GM12874 (cell line): ENCODE results near the gene PAGE2.

Experiments
- CTCF ChIP-seq: IDR thresholded peaks from 2 replicates; pipeline ENCODE4 v1.5.1; 2011; ENCODE audit warnings: low read depth, mild to moderate bottlenecking, control low read depth, low read length, moderate library complexity; ENCODE audit not compliant: insufficient read depth

The PAGE2 gene

GRCh38 chrX:55088795-55089489 is at the start of gene PAGE2:
Gene PAGE2, plus strand, starts transcription at chrX:55089018. Its CDS starts 1,003 bp downstream, at chrX:55090021.
- TF ChIP-seq CTCF: no peak

GRCh38 chrX:55039471-55039870 is 49.3 kb upstream of the PAGE2 start:
- no peak for TF ChIP-seq CTCF

GRCh38 chrX:55041514-55041913 is 47.3 kb upstream of the PAGE2 start:
- no peak for TF ChIP-seq CTCF

GRCh38 chrX:55056820-55057674 is 31.8 kb upstream of the PAGE2 start:
- no peak for TF ChIP-seq CTCF

GRCh38 chrX:55057675-55058249 is 31.1 kb upstream of the PAGE2 start:
- peak; percentile 50; the same call in 1 of the 2 replicates for TF ChIP-seq CTCF

- TF ChIP-seq CTCF: no peak
Observed at GRCh38 chrX:55072286-55072685, 16.5 kb upstream of the PAGE2 start.

- no peak for TF ChIP-seq CTCF
Observed at GRCh38 chrX:55074851-55075467, 13.9 kb upstream of the PAGE2 start, which contains the start of gene PAGE2B. Gene PAGE2B, plus strand, starts transcription at chrX:55075030. Its CDS starts 1,012 bp downstream, at chrX:55076042.
